Right atrium auricular region (tissue), 2 donors: ENCODE data around the gene HNF1B. TPM values are rescaled to one million over a fixed set of nuclear protein-coding genes. Genes with fewer than 3 reads are reported as not detected.

Experiments used
- DNase-seq: peaks from one replicate; pipeline ENCODE4 v3.0.0-alpha.2; 2019; ENCODE audit warnings: low spot score
- H3K27ac ChIP-seq, 2 donors: fragments of 200-600 bp; sonication (generic); 1 replicate in 1 of 2; 2 replicates in 1 of 2; pipeline ENCODE4 v1.5.1; 2016 to 2019
- H3K27me3 ChIP-seq, 2 donors: fragments of 200-600 bp; sonication (generic); one replicate each; pipeline versions ENCODE4 v1.5.1 to v1.6.0; 2017 to 2019
- H3K36me3 ChIP-seq: fragments of 200-600 bp; sonication (generic); one replicate; pipeline ENCODE4 v1.5.1; 2016
- H3K4me1 ChIP-seq, 2 donors: fragments of 200-600 bp; sonication (generic); one replicate each; pipeline versions ENCODE4 v1.5.1 to v1.6.0; 2017 to 2019
- H3K4me3 ChIP-seq, 2 donors: fragments of 200-600 bp; sonication (generic); 1 replicate in 1 of 2; 2 replicates in 1 of 2; pipeline ENCODE4 v1.5.1; 2017 to 2019; ENCODE audit warnings: mild to moderate bottlenecking in 1 of 2, moderate library complexity in 1 of 2
- H3K9me3 ChIP-seq, 2 donors: fragments of 200-600 bp; sonication (generic); one replicate each; pipeline ENCODE4 v1.5.1; 2019
- CTCF ChIP-seq, 2 donors: fragments of 200-600 bp; sonication (generic); IDR thresholded peaks; one replicate each; pipeline ENCODE4 v1.5.1; 2019; ENCODE audit warnings: antibody characterized with exemption in 2 of 2
- total RNA-seq, 2 donors: library from RNA; depleted of rRNA; stranded (reverse); fragments of >200 nt; gene quantifications; one replicate each; pipeline ENCODE4 v1.1.0, GENCODE V29; 2016

HNF1B gene
- not detected for total RNA-seq

- H3K9me3 ChIP-seq, result no peaks in the 10 kb centered on the region
- no peaks in the 10 kb centered on the region for H3K36me3 ChIP-seq
- no peak within 1 kb of the TSS for H3K27ac ChIP-seq
- H3K27me3 ChIP-seq, result peaks cover 33 to 48% of the 10 kb centered on the region in 2 donors
- DNase-seq, result no peak
- H3K4me3 ChIP-seq, result peak within 1 kb of the TSS in 1 of 2 donors; percentile 35
- no peak for TF ChIP-seq CTCF (IDR thresholded peaks at IDR 0.05)
- peaks cover 0 to 37% of the 10 kb centered on the region in 2 donors for H3K4me1 ChIP-seq
These were observed at the start of gene HNF1B for GRCh38 chr17:37744961-37745800. Gene HNF1B (minus strand): TSS chr17:37745059. CDS start chr17:37744884, 175 bp downstream.

GRCh38 chr17:37792787-37793186 lies 47.9 kb upstream of the HNF1B start:
- Histone ChIP-seq H3K9me3 (no peaks in the 10 kb centered on the region), H3K4me1 (no peaks in the 10 kb centered on the region), H3K4me3 (no peak overlapping the region), H3K27me3 (no peaks in the 10 kb centered on the region), H3K27ac (no peak overlapping the region), H3K36me3 (no peaks in the 10 kb centered on the region)
- no peak for DNase-seq
- no peak for TF ChIP-seq CTCF (IDR thresholded peaks at IDR 0.05)

- no peak for DNase-seq
- no peaks in the 10 kb centered on the region for H3K4me1 ChIP-seq
- H3K27ac ChIP-seq, result no peak overlapping the region
- no peaks in the 10 kb centered on the region for H3K36me3 ChIP-seq
- H3K4me3 ChIP-seq, result no peak overlapping the region
- H3K27me3 ChIP-seq, result no peaks in the 10 kb centered on the region
- no peaks in the 10 kb centered on the region for H3K9me3 ChIP-seq
- peak in 1 of 2 donors; percentile 47 for TF ChIP-seq CTCF (IDR thresholded peaks at IDR 0.05)
These were observed 46.9 kb upstream of the HNF1B start for GRCh38 chr17:37791447-37792399.

GRCh38 chr17:37789771-37790541 lies 45.1 kb upstream of the HNF1B start:
- no peak for DNase-seq
- Histone ChIP-seq H3K9me3 (no peaks in the 10 kb centered on the region), H3K27me3 (no peaks in the 10 kb centered on the region), H3K4me1 (no peaks in the 10 kb centered on the region), H3K27ac (no peak overlapping the region), H3K4me3 (no peak overlapping the region), H3K36me3 (no peaks in the 10 kb centered on the region)
- no peak for TF ChIP-seq CTCF (IDR thresholded peaks at IDR 0.05)

- no peak for DNase-seq
- H3K27ac ChIP-seq, result no peak overlapping the region
- TF ChIP-seq CTCF (IDR thresholded peaks at IDR 0.05), result no peak
- no peaks in the 10 kb centered on the region for H3K36me3 ChIP-seq
- no peaks in the 10 kb centered on the region for H3K4me1 ChIP-seq
- H3K9me3 ChIP-seq, result no peaks in the 10 kb centered on the region
- H3K27me3 ChIP-seq, result no peaks in the 10 kb centered on the region
- H3K4me3 ChIP-seq, result no peak overlapping the region
These were observed 44.2 kb upstream of the HNF1B start for GRCh38 chr17:37789021-37789565.
